Measurements from ENCODE around the gene CDR2. TPM values are rescaled to one million over a fixed set of nuclear protein-coding genes. Genes with fewer than 3 reads are reported as not detected.

Gene CDR2
- total RNA-seq, 1 experiment from 2014 or later, result 29.3 TPM

GRCh38 chr16:22366371-22366770 is 8.0 kb downstream of the CDR2 start:
- H2AFZ ChIP-seq, result no peak overlapping the region
- no peaks in the 10 kb centered on the region for H3K27me3 ChIP-seq (ENCODE audit: insufficient read depth, low read depth)
- H3K36me3 ChIP-seq (ENCODE audit: low read depth), result peaks cover 44% of the 10 kb centered on the region
- peaks cover 85% of the 10 kb centered on the region for H3K79me2 ChIP-seq (ENCODE audit: low read depth)
- no peaks in the 10 kb centered on the region for H3K9me3 ChIP-seq (ENCODE audit: insufficient read depth, low read depth)
- intact Hi-C loops (cut with micrococcal nuclease; ENCODE audit: unreplicated experiment), result no loop called here
- CTCF ChIA-PET, result no interaction called here
- no peak for DNase-seq
- BruUV-seq (replicated peaks), result no TSS peak
- H3K4me2 ChIP-seq, result no peak overlapping the region
- no peak overlapping the region for H3K4me3 ChIP-seq
- no peaks in the 10 kb centered on the region for H3K9me2 ChIP-seq (ENCODE audit: insufficient read depth)
- POLR2A ChIA-PET (ENCODE audit: unreplicated experiment), result no interaction called here
- no peak for TF ChIP-seq EZH2 (IDR thresholded peaks at IDR 0.05; ENCODE audit: low read depth)
- TF ChIP-seq CTCF (conservative IDR thresholded peaks at IDR 0.05), result no peak
- no peak overlapping the region for H3K27ac ChIP-seq
- H4K20me1 ChIP-seq (ENCODE audit: insufficient read depth), result no peaks in the 10 kb centered on the region; the same call in none of the 2 replicates
- peaks cover 48% of the 10 kb centered on the region for H3K4me1 ChIP-seq (replicated peaks; ENCODE audit: insufficient read depth)
- peaks cover 34% of the 10 kb centered on the region for H3F3A ChIP-seq (ENCODE audit: insufficient read depth, low read depth)

- intact Hi-C loops (cut with micrococcal nuclease; ENCODE audit: unreplicated experiment), result no loop called here
- no peak overlapping the region for H3K4me3 ChIP-seq
- no peak for TF ChIP-seq EZH2 (IDR thresholded peaks at IDR 0.05; ENCODE audit: low read depth)
- no peak for TF ChIP-seq CTCF (conservative IDR thresholded peaks at IDR 0.05)
- no peaks in the 10 kb centered on the region for H3K27me3 ChIP-seq (ENCODE audit: insufficient read depth, low read depth)
- H3K36me3 ChIP-seq (ENCODE audit: low read depth), result peaks cover 39% of the 10 kb centered on the region
- no peak overlapping the region for H3K4me2 ChIP-seq
- ChIA-PET CTCF (no interaction called here), POLR2A (ENCODE audit: unreplicated experiment) (no interaction called here)
- H3F3A ChIP-seq (ENCODE audit: insufficient read depth, low read depth), result peaks cover 20% of the 10 kb centered on the region; the same call in 1 of the 2 replicates
- H3K27ac ChIP-seq, result no peak overlapping the region
- BruUV-seq (replicated peaks), result no TSS peak
- H3K9me2 ChIP-seq (ENCODE audit: insufficient read depth), result no peaks in the 10 kb centered on the region
- H2AFZ ChIP-seq, result no peak overlapping the region
- H4K20me1 ChIP-seq (ENCODE audit: insufficient read depth), result no peaks in the 10 kb centered on the region; the same call in none of the 2 replicates
- H3K4me1 ChIP-seq (replicated peaks; ENCODE audit: insufficient read depth), result peaks cover 27% of the 10 kb centered on the region
- no peak for DNase-seq
- peaks cover 78% of the 10 kb centered on the region for H3K79me2 ChIP-seq (ENCODE audit: low read depth)
- H3K9me3 ChIP-seq (ENCODE audit: insufficient read depth, low read depth), result no peaks in the 10 kb centered on the region
Measured at GRCh38 chr16:22364241-22364640, 10.2 kb downstream of the CDR2 start.

- Histone ChIP-seq H2AFZ (no peak overlapping the region), H3K9me3 (ENCODE audit: insufficient read depth, low read depth) (no peaks in the 10 kb centered on the region), H3K4me2 (no peak overlapping the region), H3F3A (ENCODE audit: insufficient read depth, low read depth) (peaks cover 16% of the 10 kb centered on the region; the same call in 1 of the 2 replicates), H3K27me3 (ENCODE audit: insufficient read depth, low read depth) (no peaks in the 10 kb centered on the region), H3K79me2 (ENCODE audit: low read depth) (peaks cover 63% of the 10 kb centered on the region), H4K20me1 (ENCODE audit: insufficient read depth) (no peaks in the 10 kb centered on the region; the same call in 1 of the 2 replicates), H3K4me1 (replicated peaks; ENCODE audit: insufficient read depth) (no peaks in the 10 kb centered on the region), H3K36me3 (ENCODE audit: low read depth) (peaks cover 29% of the 10 kb centered on the region), H3K4me3 (no peak overlapping the region), H3K9me2 (ENCODE audit: insufficient read depth) (no peaks in the 10 kb centered on the region), H3K27ac (no peak overlapping the region)
- POLR2A ChIA-PET (ENCODE audit: unreplicated experiment), result interaction anchor here (0.6 kb wide), 1 partner anchor 8 kb away, joined by 4 read pairs; no protein-coding TSS in a partner anchor
- CTCF ChIA-PET, result no interaction called here
- DNase-seq, result no peak
- TF ChIP-seq CTCF (conservative IDR thresholded peaks at IDR 0.05) (no peak), EZH2 (IDR thresholded peaks at IDR 0.05; ENCODE audit: low read depth) (no peak)
- no TSS peak for BruUV-seq (replicated peaks)
- intact Hi-C loops (cut with micrococcal nuclease; ENCODE audit: unreplicated experiment), result no loop called here
Measured at GRCh38 chr16:22360963-22361659, 13.3 kb downstream of the CDR2 start.
